ENCODE measurements around the gene CBX3. TPM values are rescaled to one million over a fixed set of nuclear protein-coding genes. Genes with fewer than 3 reads are reported as not detected.

The CBX3 gene
- total RNA-seq, 2 experiments from 2014 or later: 313 to 320 TPM

DNA sequence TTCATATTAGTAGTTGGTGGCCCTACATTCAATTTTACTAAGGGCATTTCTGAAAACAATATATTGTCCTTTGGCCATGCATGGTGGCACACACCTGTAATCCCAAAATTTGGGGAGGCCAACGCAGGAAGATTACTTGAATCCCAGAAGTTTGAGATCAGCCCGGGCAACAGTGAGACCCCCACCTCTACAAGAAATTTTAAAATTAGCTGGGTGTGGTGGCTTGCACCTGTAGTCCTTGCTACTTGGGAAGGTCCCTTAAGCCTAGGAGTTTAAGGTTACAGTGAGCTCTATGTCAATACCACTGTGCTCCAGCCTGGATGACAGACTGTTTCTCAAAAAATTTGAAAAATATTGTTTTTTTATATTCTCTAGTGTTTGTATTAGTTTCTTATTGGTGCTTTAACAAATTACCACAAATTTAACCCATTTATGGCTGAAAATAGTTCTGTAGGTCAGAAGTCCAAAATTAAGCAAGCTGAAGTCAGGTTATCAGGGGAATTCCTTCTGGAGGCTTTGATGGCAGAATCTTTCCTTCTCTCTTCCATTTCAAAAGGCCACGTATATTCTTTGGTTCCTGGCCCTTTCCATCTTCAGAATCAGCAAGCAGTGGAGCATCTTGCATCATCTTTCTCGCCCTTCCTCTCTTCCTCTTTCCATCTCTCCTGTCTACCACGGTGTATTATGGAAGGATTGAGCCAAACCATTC lies 12.4 kb downstream of the CBX3 start:
- ChIA-PET POLR2A (interaction anchor here (1.3 to 4.1 kb wide), 4 partner anchors 12 to 27 kb away, joined by 4 to 25 read pairs (median 4); partner anchors contain the start of gene CBX3), CTCF (interaction anchor here (1.0 to 1.8 kb wide), 5 partner anchors 9 to 151 kb away, joined by 4 to 5 read pairs (median 5); no protein-coding TSS in a partner anchor)
- Mint-ChIP-seq H3K27me3 (no peaks in the 10 kb centered on the region), H3K36me3 (ENCODE audit: low read depth) (peaks cover 44% of the 10 kb centered on the region), H3K27ac (peak overlapping the region; percentile 78), H3K9me3 (no peaks in the 10 kb centered on the region), H3K4me3 (no peak overlapping the region), H3K4me1 (ENCODE audit: low read depth) (peaks cover 36% of the 10 kb centered on the region)
- no peak for DNase-seq
- no peak for ATAC-seq
- intact Hi-C loops (cut with micrococcal nuclease): no loop called here
- TF ChIP-seq, protein P1, sequence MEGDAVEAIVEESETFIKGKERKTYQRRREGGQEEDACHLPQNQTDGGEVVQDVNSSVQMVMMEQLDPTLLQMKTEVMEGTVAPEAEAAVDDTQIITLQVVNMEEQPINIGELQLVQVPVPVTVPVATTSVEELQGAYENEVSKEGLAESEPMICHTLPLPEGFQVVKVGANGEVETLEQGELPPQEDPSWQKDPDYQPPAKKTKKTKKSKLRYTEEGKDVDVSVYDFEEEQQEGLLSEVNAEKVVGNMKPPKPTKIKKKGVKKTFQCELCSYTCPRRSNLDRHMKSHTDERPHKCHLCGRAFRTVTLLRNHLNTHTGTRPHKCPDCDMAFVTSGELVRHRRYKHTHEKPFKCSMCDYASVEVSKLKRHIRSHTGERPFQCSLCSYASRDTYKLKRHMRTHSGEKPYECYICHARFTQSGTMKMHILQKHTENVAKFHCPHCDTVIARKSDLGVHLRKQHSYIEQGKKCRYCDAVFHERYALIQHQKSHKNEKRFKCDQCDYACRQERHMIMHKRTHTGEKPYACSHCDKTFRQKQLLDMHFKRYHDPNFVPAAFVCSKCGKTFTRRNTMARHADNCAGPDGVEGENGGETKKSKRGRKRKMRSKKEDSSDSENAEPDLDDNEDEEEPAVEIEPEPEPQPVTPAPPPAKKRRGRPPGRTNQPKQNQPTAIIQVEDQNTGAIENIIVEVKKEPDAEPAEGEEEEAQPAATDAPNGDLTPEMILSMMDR (IDR thresholded peaks at IDR 0.05): no peak

GRCh38 chr7:26216049-26216448 lies 14.5 kb downstream of the CBX3 start:
- Mint-ChIP-seq H3K4me3 (no peak overlapping the region), H3K36me3 (ENCODE audit: low read depth) (peaks cover 29% of the 10 kb centered on the region), H3K27me3 (no peaks in the 10 kb centered on the region), H3K9me3 (no peaks in the 10 kb centered on the region), H3K4me1 (ENCODE audit: low read depth) (peaks cover 23% of the 10 kb centered on the region), H3K27ac (no peak overlapping the region)
- TF ChIP-seq, protein P1 (IDR thresholded peaks at IDR 0.05): no peak
- ChIA-PET POLR2A (interaction anchor here (0.8 to 2.0 kb wide), 2 partner anchors 9 to 16 kb away, joined by 3 to 9 read pairs; partner anchors contain the start of genes CBX3 and HNRNPA2B1), CTCF (no interaction called here)
- peak; percentile 47 for ATAC-seq
- intact Hi-C loops (cut with micrococcal nuclease): no loop called here
- no peak for DNase-seq

DNA sequence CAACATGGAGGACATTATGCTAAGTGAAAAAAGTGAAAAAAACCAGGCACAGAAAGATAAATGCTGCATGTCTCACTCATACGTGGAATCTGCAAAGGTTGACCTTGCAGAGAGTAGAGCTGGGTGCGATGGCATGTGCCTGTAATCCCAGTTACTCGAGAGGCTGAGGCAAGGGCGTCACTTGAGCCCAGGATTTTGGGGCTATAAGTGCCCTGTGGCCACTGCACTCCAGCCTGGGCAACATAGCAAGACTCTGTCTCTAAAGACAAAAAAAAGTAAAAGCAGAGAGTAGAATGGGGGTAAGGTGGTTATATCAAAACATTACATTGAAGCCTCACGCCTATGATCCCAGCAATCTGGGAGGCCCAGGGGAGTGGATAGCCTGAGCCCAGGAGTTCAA lies 22.8 kb downstream of the CBX3 start:
- peaks cover 3% of the 10 kb centered on the region for H3K27me3 Mint-ChIP-seq
- no peak overlapping the region for H3K4me3 Mint-ChIP-seq
- H3K36me3 Mint-ChIP-seq (ENCODE audit: low read depth): no peaks in the 10 kb centered on the region
- ChIA-PET POLR2A (no interaction called here), CTCF (interaction anchor here (1.1 kb wide), 1 partner anchor 14 kb away, joined by 3 read pairs; no protein-coding TSS in a partner anchor)
- H3K9me3 Mint-ChIP-seq: no peaks in the 10 kb centered on the region
- TF ChIP-seq, protein P1 (IDR thresholded peaks at IDR 0.05): no peak
- ATAC-seq (no peak), DNase-seq (no peak)
- intact Hi-C loops (cut with micrococcal nuclease): no loop called here
- H3K27ac Mint-ChIP-seq: no peak overlapping the region
- H3K4me1 Mint-ChIP-seq (ENCODE audit: low read depth): no peaks in the 10 kb centered on the region

DNA sequence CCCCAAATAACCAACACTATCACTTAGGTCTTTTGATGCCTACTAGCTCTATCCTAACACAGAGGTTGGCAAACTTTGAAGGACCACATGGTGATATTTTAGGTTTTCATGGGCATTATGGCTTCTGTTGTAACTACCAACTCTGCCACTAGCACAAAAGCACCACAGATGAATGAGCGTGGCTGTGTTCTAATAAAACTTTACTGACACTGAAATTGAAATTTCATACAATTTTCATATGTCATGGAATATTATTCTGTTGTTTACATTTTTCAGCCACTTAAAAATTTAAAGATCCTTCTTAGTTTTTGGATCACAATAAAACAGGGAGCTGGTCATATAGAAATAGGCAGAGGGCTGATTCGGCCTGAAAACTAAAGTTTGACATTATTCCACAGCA lies 26.4 kb downstream of the CBX3 start:
- intact Hi-C loops (cut with micrococcal nuclease): no loop called here
- H3K9me3 Mint-ChIP-seq: no peaks in the 10 kb centered on the region
- no peak overlapping the region for H3K27ac Mint-ChIP-seq
- TF ChIP-seq, protein P1 (IDR thresholded peaks at IDR 0.05): no peak
- H3K27me3 Mint-ChIP-seq: peaks cover 3% of the 10 kb centered on the region
- no peaks in the 10 kb centered on the region for H3K4me1 Mint-ChIP-seq (ENCODE audit: low read depth)
- no peak for DNase-seq
- CTCF ChIA-PET: no interaction called here
- no peaks in the 10 kb centered on the region for H3K36me3 Mint-ChIP-seq (ENCODE audit: low read depth)
- POLR2A ChIA-PET: no interaction called here
- H3K4me3 Mint-ChIP-seq: no peak overlapping the region
- ATAC-seq: no peak

GRCh38 chr7:26233902-26234511 lies 32.5 kb downstream of the CBX3 start:
- Mint-ChIP-seq H3K4me1 (ENCODE audit: low read depth) (peaks cover 4% of the 10 kb centered on the region), H3K27ac (no peak overlapping the region), H3K4me3 (no peak overlapping the region), H3K36me3 (ENCODE audit: low read depth) (no peaks in the 10 kb centered on the region), H3K9me3 (no peaks in the 10 kb centered on the region), H3K27me3 (no peaks in the 10 kb centered on the region)
- ChIA-PET POLR2A (no interaction called here), CTCF (no interaction called here)
- DNase-seq (no peak), ATAC-seq (no peak)
- intact Hi-C loops (cut with micrococcal nuclease): no loop called here
- TF ChIP-seq, protein P1 (IDR thresholded peaks at IDR 0.05): no peak
